ENCODE data around the gene R3HDM1.
"Not testable (repeated sequence)": the region's sequence is repeated elsewhere in the genome, so short reads cannot be mapped to it uniquely, and the experiment has no call there.

R3HDM1 gene

DNA sequence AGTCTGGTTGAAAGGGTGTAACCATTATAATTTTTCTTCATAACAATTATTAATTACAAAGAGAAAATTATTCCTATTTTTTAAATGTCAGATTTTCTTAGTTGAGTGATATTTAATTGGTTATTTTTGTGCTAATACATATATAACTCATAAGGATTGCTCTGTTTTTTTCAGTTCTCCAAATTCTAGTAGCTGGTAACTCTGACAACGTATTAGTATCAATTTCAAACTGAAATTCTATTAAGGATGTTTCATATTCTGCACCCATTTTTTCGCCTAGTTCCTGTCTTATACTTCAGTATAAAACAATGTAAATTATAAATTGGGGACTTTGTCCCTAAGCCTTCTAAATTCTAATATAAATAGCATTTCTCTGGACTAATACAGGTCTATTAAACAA is 81.0 kb downstream of the R3HDM1 start:
- Histone ChIP-seq H3K36me3 (ENCODE audit: insufficient read depth, low read length) (no peaks in the 10 kb centered on the region), H3K27me3 (ENCODE audit: insufficient read depth, low read length) (no peaks in the 10 kb centered on the region), H2AFZ (ENCODE audit: low read length, unreplicated experiment) (no peak overlapping the region), H3K4me1 (ENCODE audit: control insufficient read depth, insufficient read depth, low read length, unreplicated experiment) (no peaks in the 10 kb centered on the region), H3K79me2 (ENCODE audit: control insufficient read depth, insufficient read depth, low read length, unreplicated experiment) (no peaks in the 10 kb centered on the region), H3K4me3 (ENCODE audit: low read depth, low read length) (no peak overlapping the region), H3K27ac (ENCODE audit: low read depth, low read length) (no peak overlapping the region)

DNA sequence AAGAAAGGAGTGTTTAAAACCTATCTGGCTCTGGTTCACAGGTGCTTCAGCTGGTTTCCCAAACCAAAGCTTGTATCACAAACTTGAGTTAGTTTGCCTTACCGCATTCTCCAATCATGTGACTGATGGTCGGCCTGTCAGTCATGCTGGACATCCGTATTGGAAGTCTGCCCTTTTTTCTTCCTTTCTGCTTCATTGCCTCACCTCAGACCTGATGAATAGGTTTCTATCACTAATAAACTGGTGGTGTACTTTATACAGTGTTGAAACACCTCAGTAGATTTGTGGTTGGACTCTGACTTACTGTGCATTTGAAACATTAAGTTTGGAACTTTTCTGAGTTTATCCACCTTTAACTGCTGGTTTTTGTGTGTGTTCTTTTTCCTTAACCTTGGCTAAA is 84.1 kb downstream of the R3HDM1 start:
- no peaks in the 10 kb centered on the region for H3K36me3 ChIP-seq (ENCODE audit: insufficient read depth, low read length)
- H3K79me2 ChIP-seq (ENCODE audit: control insufficient read depth, insufficient read depth, low read length, unreplicated experiment), result no peaks in the 10 kb centered on the region
- no peaks in the 10 kb centered on the region for H3K4me1 ChIP-seq (ENCODE audit: control insufficient read depth, insufficient read depth, low read length, unreplicated experiment)
- no peak overlapping the region for H3K4me3 ChIP-seq (ENCODE audit: low read depth, low read length)
- H2AFZ ChIP-seq (ENCODE audit: low read length, unreplicated experiment), result no peak overlapping the region
- H3K27me3 ChIP-seq (ENCODE audit: insufficient read depth, low read length), result no peaks in the 10 kb centered on the region
- H3K27ac ChIP-seq (ENCODE audit: low read depth, low read length), result no peak overlapping the region

DNA sequence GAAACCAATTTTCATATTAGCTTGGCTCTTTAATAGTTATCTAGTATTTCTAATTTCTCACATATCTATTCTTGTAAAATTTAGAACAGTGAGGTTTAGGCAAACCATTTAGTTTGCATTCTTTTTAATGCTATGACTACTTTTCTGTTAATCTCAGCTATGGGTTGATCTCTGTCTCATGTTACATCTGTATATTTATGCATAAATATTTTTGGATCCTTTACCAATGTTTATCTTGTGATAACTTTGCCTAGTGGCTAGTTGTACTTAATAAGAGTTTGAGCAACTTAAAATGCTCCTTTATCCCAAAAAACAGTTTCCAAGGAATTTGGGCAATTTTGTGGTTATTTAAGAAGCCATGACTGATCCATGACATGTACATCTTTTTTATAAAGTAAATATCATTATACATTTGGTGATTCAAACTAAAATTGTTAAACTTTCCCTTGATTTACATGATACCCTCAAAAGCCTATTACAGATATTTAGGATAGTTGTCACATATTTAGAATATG is 86.3 kb downstream of the R3HDM1 start:
- Histone ChIP-seq H3K4me3 (ENCODE audit: low read depth, low read length) (no peak overlapping the region), H3K79me2 (ENCODE audit: control insufficient read depth, insufficient read depth, low read length, unreplicated experiment) (no peaks in the 10 kb centered on the region), H3K27me3 (ENCODE audit: insufficient read depth, low read length) (no peaks in the 10 kb centered on the region), H3K36me3 (ENCODE audit: insufficient read depth, low read length) (no peaks in the 10 kb centered on the region; the same call in 1 of the 2 replicates), H3K4me1 (ENCODE audit: control insufficient read depth, insufficient read depth, low read length, unreplicated experiment) (no peaks in the 10 kb centered on the region), H2AFZ (ENCODE audit: low read length, unreplicated experiment) (no peak overlapping the region), H3K27ac (ENCODE audit: low read depth, low read length) (no peak overlapping the region)

DNA sequence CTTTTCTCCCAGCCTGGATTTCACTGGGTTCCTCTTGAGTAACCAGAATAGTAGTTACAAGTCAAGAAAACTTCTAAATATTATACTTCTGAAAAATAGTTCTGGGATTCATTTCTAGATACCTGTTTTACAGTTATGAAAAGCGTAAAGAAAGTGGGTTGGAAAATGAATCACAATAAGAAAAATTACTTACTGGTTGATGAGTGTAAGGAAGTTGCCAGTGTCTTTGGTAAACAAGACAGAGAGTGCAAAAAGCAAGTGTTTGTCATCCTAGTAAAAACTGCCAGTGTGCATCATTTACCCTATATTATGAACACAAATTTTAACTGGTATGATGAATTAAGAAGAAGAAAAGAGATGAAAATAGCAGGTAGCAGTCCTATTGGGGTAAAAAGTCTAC is 88.9 kb downstream of the R3HDM1 start:
- no peaks in the 10 kb centered on the region for H3K27me3 ChIP-seq (ENCODE audit: insufficient read depth, low read length)
- peaks cover 5% of the 10 kb centered on the region for H3K4me1 ChIP-seq (ENCODE audit: control insufficient read depth, insufficient read depth, low read length, unreplicated experiment)
- H3K36me3 ChIP-seq (ENCODE audit: insufficient read depth, low read length), result peaks cover 6% of the 10 kb centered on the region

DNA sequence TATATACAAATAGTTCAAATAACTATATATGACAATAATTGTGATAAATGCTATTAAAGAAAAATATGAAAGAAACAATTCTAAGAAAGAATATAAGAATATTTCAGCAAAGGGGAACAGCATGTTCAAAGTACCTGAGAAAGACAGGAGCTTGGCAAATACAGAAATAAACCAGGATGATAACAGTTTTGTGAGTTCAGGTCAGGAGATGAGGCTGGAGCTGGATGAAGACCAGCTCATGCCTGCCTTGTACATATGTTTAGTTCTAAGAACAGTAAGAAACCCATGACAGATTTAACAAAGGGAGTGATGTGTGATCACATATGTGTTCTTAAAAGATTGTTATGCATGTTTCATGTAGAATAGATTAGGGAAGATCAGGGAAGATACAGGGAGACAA is 98.2 kb downstream of the R3HDM1 start:
- H3K27me3 ChIP-seq (ENCODE audit: insufficient read depth, low read length), result no peaks in the 10 kb centered on the region
- no peaks in the 10 kb centered on the region for H3K79me2 ChIP-seq (ENCODE audit: control insufficient read depth, insufficient read depth, low read length, unreplicated experiment)
- H3K36me3 ChIP-seq (ENCODE audit: insufficient read depth, low read length), result no peaks in the 10 kb centered on the region
- H3K4me1 ChIP-seq (ENCODE audit: control insufficient read depth, insufficient read depth, low read length, unreplicated experiment), result peaks cover 5% of the 10 kb centered on the region
- H3K27ac ChIP-seq (ENCODE audit: low read depth, low read length), result no peak overlapping the region
- H2AFZ ChIP-seq (ENCODE audit: low read length, unreplicated experiment), result no peak overlapping the region
- no peak overlapping the region for H3K4me3 ChIP-seq (ENCODE audit: low read depth, low read length)

More for the DNA sequence above, 88.9 kb downstream of the R3HDM1 start:
- no peak overlapping the region for H3K4me3 ChIP-seq (ENCODE audit: low read depth, low read length)
- H3K27ac ChIP-seq (ENCODE audit: low read depth, low read length), result no peak overlapping the region
- H2AFZ ChIP-seq (ENCODE audit: low read length, unreplicated experiment), result no peak overlapping the region
- H3K79me2 ChIP-seq (ENCODE audit: control insufficient read depth, insufficient read depth, low read length, unreplicated experiment), result no peaks in the 10 kb centered on the region

DNA sequence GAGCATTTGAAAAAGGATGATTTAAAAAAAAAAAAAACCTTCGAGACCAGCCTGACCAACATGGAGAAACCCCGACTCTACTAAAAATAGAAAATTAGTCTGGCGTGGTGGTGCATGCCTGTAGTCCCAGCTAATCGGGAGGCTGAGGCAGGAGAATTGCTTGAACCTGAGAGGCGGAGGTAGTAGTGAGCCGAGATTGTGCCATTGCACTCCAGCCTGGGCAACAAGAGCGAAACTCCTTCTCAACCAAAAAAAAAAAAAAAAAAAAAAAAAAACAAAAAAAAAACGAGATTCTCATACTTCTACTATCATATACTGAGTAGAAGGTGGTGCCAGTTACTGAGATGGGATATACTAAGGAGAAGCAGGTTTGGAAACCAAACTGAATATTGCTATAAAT is 98.8 kb downstream of the R3HDM1 start:
- not testable (repeated sequence) for H3K27me3 ChIP-seq (ENCODE audit: insufficient read depth, low read length); H3K36me3 ChIP-seq (ENCODE audit: insufficient read depth, low read length); H3K27ac ChIP-seq (ENCODE audit: low read depth, low read length); H3K79me2 ChIP-seq (ENCODE audit: control insufficient read depth, insufficient read depth, low read length, unreplicated experiment); H3K4me1 ChIP-seq (ENCODE audit: control insufficient read depth, insufficient read depth, low read length, unreplicated experiment); H3K4me3 ChIP-seq (ENCODE audit: low read depth, low read length); H2AFZ ChIP-seq (ENCODE audit: low read length, unreplicated experiment)

DNA sequence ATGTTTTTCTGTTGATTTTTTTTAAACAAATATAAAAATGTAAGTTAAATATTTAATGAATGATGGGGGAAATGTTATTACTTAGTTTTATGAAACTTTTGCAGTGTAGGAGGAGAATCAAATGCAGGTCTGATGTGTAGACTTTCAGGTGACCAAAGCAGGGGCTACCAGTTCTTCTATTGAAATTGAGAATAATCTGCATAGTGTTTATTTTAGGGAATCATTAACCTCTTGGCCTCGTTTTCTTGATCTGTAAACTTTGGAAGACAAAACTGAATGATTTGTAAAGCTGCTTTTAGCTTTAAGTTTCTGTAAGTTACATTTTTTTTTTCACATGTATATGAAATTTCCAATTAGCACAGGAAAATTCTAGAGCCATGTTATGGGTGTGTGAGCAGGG is 99.2 kb downstream of the R3HDM1 start:
- H2AFZ ChIP-seq (ENCODE audit: low read length, unreplicated experiment), result no peak overlapping the region
- no peaks in the 10 kb centered on the region for H3K79me2 ChIP-seq (ENCODE audit: control insufficient read depth, insufficient read depth, low read length, unreplicated experiment)
- no peaks in the 10 kb centered on the region for H3K36me3 ChIP-seq (ENCODE audit: insufficient read depth, low read length)
- H3K27me3 ChIP-seq (ENCODE audit: insufficient read depth, low read length), result no peaks in the 10 kb centered on the region
- no peaks in the 10 kb centered on the region for H3K4me1 ChIP-seq (ENCODE audit: control insufficient read depth, insufficient read depth, low read length, unreplicated experiment)
- no peak overlapping the region for H3K27ac ChIP-seq (ENCODE audit: low read depth, low read length)
- H3K4me3 ChIP-seq (ENCODE audit: low read depth, low read length), result no peak overlapping the region

DNA sequence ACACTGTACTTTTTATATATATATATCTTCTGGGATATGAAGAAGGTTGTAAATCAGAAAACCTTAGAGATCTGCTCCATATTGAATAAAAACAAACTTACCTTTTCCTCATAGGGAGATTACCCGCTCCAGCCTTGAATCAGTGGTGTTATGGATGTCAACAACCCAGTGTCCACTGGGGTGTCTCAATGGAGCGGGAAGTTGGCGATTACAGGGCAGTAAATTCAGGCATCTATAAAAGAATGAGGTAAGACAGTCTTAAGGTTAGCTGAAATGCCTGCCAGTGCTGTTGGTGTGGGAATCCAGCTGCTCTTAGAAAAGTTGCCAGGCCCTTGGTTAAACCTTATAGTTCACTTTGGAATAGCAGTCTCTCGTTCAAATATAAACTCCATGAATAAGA is 102.3 kb downstream of the R3HDM1 start:
- no peaks in the 10 kb centered on the region for H3K36me3 ChIP-seq (ENCODE audit: insufficient read depth, low read length)
- H3K27me3 ChIP-seq (ENCODE audit: insufficient read depth, low read length), result no peaks in the 10 kb centered on the region
- H3K79me2 ChIP-seq (ENCODE audit: control insufficient read depth, insufficient read depth, low read length, unreplicated experiment), result no peaks in the 10 kb centered on the region
- H3K27ac ChIP-seq (ENCODE audit: low read depth, low read length), result no peak overlapping the region
- no peaks in the 10 kb centered on the region for H3K4me1 ChIP-seq (ENCODE audit: control insufficient read depth, insufficient read depth, low read length, unreplicated experiment)
- H3K4me3 ChIP-seq (ENCODE audit: low read depth, low read length), result no peak overlapping the region
- H2AFZ ChIP-seq (ENCODE audit: low read length, unreplicated experiment), result no peak overlapping the region

DNA sequence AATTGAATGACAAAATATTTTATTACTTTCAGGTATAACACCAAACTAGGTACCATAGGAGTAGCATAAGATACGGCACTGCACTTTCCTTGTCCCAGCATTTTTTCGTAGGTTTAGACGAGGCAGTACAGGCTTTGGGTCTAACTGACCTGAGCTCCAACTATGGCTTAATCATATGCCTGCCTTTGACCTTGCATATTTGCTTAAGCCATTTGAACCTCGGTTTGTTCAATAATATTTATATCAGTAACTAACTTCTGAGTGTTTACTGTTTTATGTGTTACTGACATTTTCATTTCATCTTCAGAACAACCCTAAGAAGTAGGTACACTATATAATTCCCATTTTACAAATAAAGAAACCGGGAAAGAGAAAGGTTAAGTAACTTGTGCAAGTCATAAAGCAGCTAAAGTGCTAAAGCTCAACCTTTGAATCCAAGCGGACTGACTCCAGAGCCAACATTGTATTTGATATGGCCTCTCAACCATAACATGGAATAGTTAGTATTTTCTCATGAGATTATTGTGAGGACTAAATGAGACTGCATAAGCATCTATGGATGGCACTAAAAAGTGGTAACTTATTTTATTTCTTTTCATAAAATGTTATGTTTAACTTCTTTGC is 104.0 kb downstream of the R3HDM1 start:
- no peaks in the 10 kb centered on the region for H3K4me1 ChIP-seq (ENCODE audit: control insufficient read depth, insufficient read depth, low read length, unreplicated experiment)
- no peaks in the 10 kb centered on the region for H3K79me2 ChIP-seq (ENCODE audit: control insufficient read depth, insufficient read depth, low read length, unreplicated experiment)
- no peak overlapping the region for H3K4me3 ChIP-seq (ENCODE audit: low read depth, low read length)
- H3K27me3 ChIP-seq (ENCODE audit: insufficient read depth, low read length), result no peaks in the 10 kb centered on the region
- no peaks in the 10 kb centered on the region for H3K36me3 ChIP-seq (ENCODE audit: insufficient read depth, low read length)
- H3K27ac ChIP-seq (ENCODE audit: low read depth, low read length), result no peak overlapping the region
- no peak overlapping the region for H2AFZ ChIP-seq (ENCODE audit: low read length, unreplicated experiment)

DNA sequence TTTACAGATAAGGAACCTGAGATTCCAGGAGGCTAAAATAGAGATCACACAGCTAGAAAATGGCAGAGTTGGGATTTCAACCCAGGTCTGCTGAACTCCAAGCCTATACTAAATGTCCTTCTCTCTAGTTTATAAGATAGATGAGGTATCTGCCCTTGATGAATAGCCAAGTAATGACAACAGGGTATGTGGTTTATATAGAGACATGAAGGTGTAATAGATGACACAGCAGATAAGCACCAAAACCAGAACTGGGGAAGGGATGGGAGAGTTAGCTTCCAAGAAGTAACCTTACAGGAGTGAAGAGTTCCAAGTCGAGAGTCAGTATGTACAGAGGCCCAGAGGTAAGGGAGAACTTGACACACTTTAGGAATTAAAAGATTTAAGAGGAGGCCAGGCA is 105.7 kb downstream of the R3HDM1 start:
- Histone ChIP-seq H3K27ac (ENCODE audit: low read depth, low read length) (no peak overlapping the region), H3K4me3 (ENCODE audit: low read depth, low read length) (no peak overlapping the region), H3K36me3 (ENCODE audit: insufficient read depth, low read length) (no peaks in the 10 kb centered on the region), H2AFZ (ENCODE audit: low read length, unreplicated experiment) (no peak overlapping the region), H3K4me1 (ENCODE audit: control insufficient read depth, insufficient read depth, low read length, unreplicated experiment) (no peaks in the 10 kb centered on the region), H3K79me2 (ENCODE audit: control insufficient read depth, insufficient read depth, low read length, unreplicated experiment) (no peaks in the 10 kb centered on the region), H3K27me3 (ENCODE audit: insufficient read depth, low read length) (no peaks in the 10 kb centered on the region)

DNA sequence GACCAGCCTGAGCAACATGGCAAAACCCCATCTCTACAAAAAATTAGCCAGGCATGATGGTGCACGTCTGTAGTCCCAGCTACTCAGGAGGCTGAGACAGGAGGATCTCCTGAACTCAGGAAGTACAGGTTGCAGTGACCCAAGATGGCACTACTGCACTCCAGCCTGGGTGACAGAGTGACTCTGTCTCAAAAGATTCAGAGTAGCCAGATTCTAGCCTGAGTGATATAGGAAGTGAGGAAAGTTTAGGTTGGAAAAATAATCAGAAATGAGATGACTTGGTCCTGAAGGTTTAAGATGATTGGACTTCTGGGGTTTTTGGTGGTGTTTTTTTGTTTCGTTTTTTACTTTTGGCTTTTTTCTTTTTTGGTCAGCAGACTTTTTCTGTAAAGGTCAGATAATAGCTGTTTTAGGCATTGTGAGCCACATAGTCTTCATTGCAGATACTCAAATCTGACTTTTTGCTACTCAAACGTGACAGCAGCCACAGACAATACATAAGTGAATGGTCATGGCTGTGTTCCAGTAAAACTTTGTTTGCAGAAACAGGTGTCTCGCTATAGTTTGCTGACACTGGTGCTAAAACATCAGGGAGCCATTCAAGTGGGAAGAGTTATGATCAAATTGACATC is 106.3 kb downstream of the R3HDM1 start:
- H3K27me3 ChIP-seq (ENCODE audit: insufficient read depth, low read length), result no peaks in the 10 kb centered on the region
- no peaks in the 10 kb centered on the region for H3K36me3 ChIP-seq (ENCODE audit: insufficient read depth, low read length)
- H2AFZ ChIP-seq (ENCODE audit: low read length, unreplicated experiment), result no peak overlapping the region
- no peak overlapping the region for H3K27ac ChIP-seq (ENCODE audit: low read depth, low read length)
- no peaks in the 10 kb centered on the region for H3K79me2 ChIP-seq (ENCODE audit: control insufficient read depth, insufficient read depth, low read length, unreplicated experiment)
- no peaks in the 10 kb centered on the region for H3K4me1 ChIP-seq (ENCODE audit: control insufficient read depth, insufficient read depth, low read length, unreplicated experiment)
- no peak overlapping the region for H3K4me3 ChIP-seq (ENCODE audit: low read depth, low read length)
